IMR-90 (cell line): ENCODE measurements around the gene TMCC3. TPM values are rescaled to one million over a fixed set of nuclear protein-coding genes. Genes with fewer than 3 reads are reported as not detected.

ENCODE experiments used
- ATAC-seq: fragments of 200-7000 bp; cut with Tn5 transposase; 2 replicates; pipeline ENCODE4 v1.9.1; 2020; ENCODE audit warnings: low read depth, mild to moderate bottlenecking, moderate library complexity
- BruUV-seq: library from RNA; stranded (reverse); fragments of 400-500 nt; replicated peaks from 2 replicates; lab custom pipeline; 2021; lab: Mats Ljungman, UMichigan
- CTCF ChIA-PET: fragments of 300-600 bp; formaldehyde crosslinking; extraction: SDS; loops from one replicate; lab custom pipeline; 2021; ENCODE audit warnings: antibody characterized with exemption; lab: Yijun Ruan, JAX
- POLR2A ChIA-PET: fragments of 300-600 bp; sonication (Branson Sonifier 250); formaldehyde crosslinking; loops from one replicate; lab custom pipeline; 2022; ENCODE audit warnings: antibody characterized with exemption; ENCODE audit not compliant: unreplicated experiment; lab: Charles Lee
- DNase-seq: peaks from one replicate; pipeline ENCODE4 v3.0.0; 2013
- H2AFZ ChIP-seq: replicated peaks from 2 replicates; pipeline ENCODE3; 2013; ENCODE audit warnings: low read length, mild to moderate bottlenecking; ENCODE audit not compliant: poor library complexity
- H2AK5ac ChIP-seq: 2 replicates; pipeline ENCODE4 v1.6.1; 2013; ENCODE audit warnings: low read depth, low read length, inconsistent platforms
- H2AK9ac ChIP-seq: replicated peaks from 2 replicates; pipeline ENCODE3; 2013; ENCODE audit warnings: mild to moderate bottlenecking, low read depth, low read length, moderate library complexity; ENCODE audit not compliant: poor library complexity
- H2BK120ac ChIP-seq: 2 replicates; pipeline ENCODE4 v1.6.1; 2013; ENCODE audit warnings: low read depth, low read length, inconsistent platforms
- H2BK15ac ChIP-seq: 3 replicates; pipeline ENCODE4 v1.6.1; 2013; ENCODE audit warnings: low read depth, low read length, inconsistent platforms
- H2BK20ac ChIP-seq: 2 replicates; pipeline ENCODE4 v1.6.1; 2013; ENCODE audit warnings: low read depth, mild to moderate bottlenecking, inconsistent platforms, low read length, moderate library complexity
- H2BK5ac ChIP-seq: 2 replicates; pipeline ENCODE4 v1.6.1; 2013; ENCODE audit warnings: mild to moderate bottlenecking, low read depth, low read length, inconsistent platforms; ENCODE audit not compliant: poor library complexity, severe bottlenecking
- H3K14ac ChIP-seq: replicated peaks from 2 replicates; pipeline ENCODE4 v1.6.1; 2013; ENCODE audit warnings: low read depth, low read length, inconsistent platforms
- H3K18ac ChIP-seq: 2 replicates; pipeline ENCODE4 v1.6.1; 2013; ENCODE audit warnings: low read depth, low read length, control low read depth
- H3K23ac ChIP-seq: 2 replicates; pipeline ENCODE4 v1.6.1; 2013; ENCODE audit warnings: low read depth, low read length, inconsistent platforms
- H3K27ac ChIP-seq: 2 replicates; pipeline ENCODE4 v1.5.1; 2013; ENCODE audit warnings: mild to moderate bottlenecking, control low read depth, low read length; ENCODE audit not compliant: insufficient read depth
- H3K27me3 ChIP-seq: 2 replicates; pipeline ENCODE4 v1.6.1; 2013; ENCODE audit warnings: low read length; ENCODE audit not compliant: control insufficient read depth, insufficient read depth
- H3K36me3 ChIP-seq: 2 replicates; pipeline ENCODE4 v1.6.1; 2013; ENCODE audit warnings: low read length, mixed read lengths; ENCODE audit not compliant: control insufficient read depth, insufficient read depth
- H3K4ac ChIP-seq: 2 replicates; pipeline ENCODE4 v1.6.1; 2013; ENCODE audit warnings: low read depth, low read length, inconsistent platforms
- H3K4me1 ChIP-seq: 2 replicates; pipeline ENCODE4 v1.6.1; 2013; ENCODE audit warnings: low read length, mixed read lengths; ENCODE audit not compliant: control insufficient read depth, insufficient read depth
- H3K4me2 ChIP-seq: 2 replicates; pipeline ENCODE4 v1.6.1; 2013; ENCODE audit warnings: low read depth, mild to moderate bottlenecking, control low read depth, low read length, moderate library complexity
- H3K4me3 ChIP-seq: 2 replicates; pipeline ENCODE4 v1.5.1; 2013; ENCODE audit warnings: low read depth, mild to moderate bottlenecking, control low read depth, low read length, moderate library complexity; ENCODE audit not compliant: insufficient read depth
- H3K56ac ChIP-seq: 2 replicates; pipeline ENCODE4 v1.6.1; 2013; ENCODE audit warnings: low read length, inconsistent platforms; ENCODE audit not compliant: insufficient read depth; ENCODE audit errors: extremely low read depth
- H3K79me1 ChIP-seq, 2 experiments: 2 replicates each; pipeline ENCODE4 v1.6.1; 2013; ENCODE audit warnings: low read length in 2 of 2, inconsistent platforms in 1 of 2, low read depth in 1 of 2
- H3K9ac ChIP-seq: 2 replicates; pipeline ENCODE4 v1.6.1; 2013; ENCODE audit warnings: low read depth, low read length, control low read depth
- H3K9me1 ChIP-seq: 2 replicates; pipeline ENCODE4 v1.6.1; 2013; ENCODE audit warnings: low read length, inconsistent platforms; ENCODE audit not compliant: insufficient read depth
- H3K9me3 ChIP-seq: 2 replicates; pipeline ENCODE4 v1.6.1; 2013; ENCODE audit warnings: low read length; ENCODE audit not compliant: control insufficient read depth, insufficient read depth
- H4K20me1 ChIP-seq: 2 replicates; pipeline ENCODE4 v1.6.1; 2013; ENCODE audit warnings: low read length, inconsistent platforms; ENCODE audit not compliant: insufficient read depth
- H4K5ac ChIP-seq: 2 replicates; pipeline ENCODE4 v1.6.1; 2013; ENCODE audit warnings: mild to moderate bottlenecking, low read depth, low read length, control low read depth
- H4K8ac ChIP-seq, 2 experiments: 2 replicates each; pipeline ENCODE4 v1.6.1; 2013; ENCODE audit warnings: low read depth in 2 of 2, low read length in 2 of 2, control low read depth in 1 of 2, inconsistent platforms in 1 of 2
- H4K91ac ChIP-seq: 2 replicates; pipeline ENCODE4 v1.6.1; 2013; ENCODE audit warnings: low read depth, low read length, inconsistent platforms; ENCODE audit not compliant: insufficient read depth
- CEBPB ChIP-seq: IDR thresholded peaks from 2 replicates; pipeline ENCODE4 v1.6.1; 2012; ENCODE audit warnings: low read depth, low read length, improper control_type of control experiment
- SMC3 ChIP-seq: fragments of 150-350 bp; IDR thresholded peaks from 2 replicates; pipeline ENCODE4 v1.6.1; 2016; ENCODE audit warnings: low read depth, mild to moderate bottlenecking, antibody characterized with exemption, low read length, moderate library complexity
- WGBS, 2 experiments: methylation state at CpG; one replicate each; pipeline versions ENCODE4 v1.1.5 to v1.1.7; 2013; ENCODE audit warnings: missing lambda C conversion rate in 2 of 2; ENCODE audit not compliant: insufficient read length in 1 of 2; ENCODE audit errors: extremely low coverage in 2 of 2; 5-methylcytosine and 5-hydroxymethylcytosine counted together
- dilution Hi-C: fragments of 300-500 bp; cut with HindIII; formaldehyde crosslinking; loops from one replicate; pipeline ENCODE4 v1.14.3; 2018; ENCODE audit warnings: low sequenced_read_pairs; ENCODE audit not compliant: unreplicated experiment
- in situ Hi-C: fragments of 300-500 bp; cut with MboI; formaldehyde crosslinking; loops from 3 replicates; pipeline ENCODE4 v1.14.3; 2019; ENCODE audit warnings: low sequenced_read_pairs, inconsistent platforms, mixed read lengths
- intact Hi-C: fragments of 100-400 bp; cut with micrococcal nuclease; formaldehyde crosslinking; loops from 2 replicates; pipeline ENCODE4 v1.10.0; 2022
- polyA plus RNA-seq, 3 experiments: library from polyadenylated mRNA; depleted of rRNA; stranded (reverse); fragments of >200 nt; gene quantifications; 2 replicates each; pipeline ENCODE4 v1.2.3, GENCODE V29; 2012; ENCODE audit warnings: low replicate concordance in 1 of 3
- total RNA-seq: library from RNA; depleted of rRNA; stranded (reverse); fragments of >200 nt; gene quantifications from 2 replicates; pipeline ENCODE4 v1.2.3, GENCODE V29; 2012

The TMCC3 gene
- total and polyA plus RNA-seq, 2 of the 4 experiments (the other 2 are of a cell fraction) = 0.14 to 0.36 TPM

DNA sequence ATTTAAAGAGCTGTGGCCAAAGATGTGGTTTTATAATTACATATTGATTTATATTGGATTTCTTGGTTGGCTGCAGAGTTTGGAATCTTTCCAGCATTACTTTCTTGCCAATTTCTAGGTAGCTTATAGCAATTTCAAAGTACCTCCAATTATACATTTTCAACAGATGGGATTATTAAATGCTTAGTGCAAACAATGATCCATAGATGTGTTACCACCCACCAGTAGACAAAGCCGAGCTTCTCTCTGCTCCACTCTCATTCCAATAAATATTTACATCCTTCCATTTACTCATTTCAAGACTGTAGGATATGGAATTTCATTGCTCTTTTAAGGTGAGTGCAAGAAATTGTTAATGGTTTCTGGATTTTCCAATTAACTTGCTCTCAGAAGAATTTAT, 21.6 kb upstream of the TMCC3 start:
- DNase-seq (no peak), ATAC-seq (no peak)
- no peak overlapping the region for H3K4ac ChIP-seq
- no peak overlapping the region for H3K14ac ChIP-seq
- H3K9ac ChIP-seq = no peak overlapping the region
- no peak overlapping the region for H3K18ac ChIP-seq
- no peaks in the 10 kb centered on the region for H3K4me1 ChIP-seq
- no peak overlapping the region for H2BK20ac ChIP-seq
- in situ Hi-C loops (no loop called here), dilution Hi-C loops (no loop called here), intact Hi-C loops (no loop called here)
- no peak overlapping the region for H4K91ac ChIP-seq
- H2BK15ac ChIP-seq = no peak overlapping the region
- H2AFZ ChIP-seq = no peak overlapping the region
- peaks cover 4% of the 10 kb centered on the region for H3K27me3 ChIP-seq
- H3K79me1 ChIP-seq = no peaks in the 10 kb centered on the region
- no peaks in the 10 kb centered on the region for H3K9me3 ChIP-seq
- no peak for TF ChIP-seq SMC3
- no peak for TF ChIP-seq CEBPB
- H3K4me2 ChIP-seq = no peak overlapping the region
- no peak overlapping the region for H4K8ac ChIP-seq
- no peak overlapping the region for H3K27ac ChIP-seq
- no peak overlapping the region for H2BK5ac ChIP-seq
- H2AK5ac ChIP-seq = no peak overlapping the region
- no peaks in the 10 kb centered on the region for H3K36me3 ChIP-seq
- no peak overlapping the region for H4K5ac ChIP-seq
- no TSS peak for BruUV-seq
- POLR2A ChIA-PET = no interaction called here
- no CpG with 5 or more reads among the region's 1 CpG for WGBS, 2 experiments
- no peak overlapping the region for H2BK120ac ChIP-seq
- no peak overlapping the region for H3K4me3 ChIP-seq
- no peaks in the 10 kb centered on the region for H4K20me1 ChIP-seq
- CTCF ChIA-PET = no interaction called here
- H2AK9ac ChIP-seq = no peak overlapping the region
- H3K9me1 ChIP-seq = no peaks in the 10 kb centered on the region
- no peak overlapping the region for H3K56ac ChIP-seq
- no peak overlapping the region for H3K23ac ChIP-seq
